Measurements from ENCODE around the gene HLF. TPM values are rescaled to one million over a fixed set of nuclear protein-coding genes. Genes with fewer than 3 reads are reported as not detected.

The HLF gene
- total and polyA plus RNA-seq, 2 donors (not counting 3 experiments of a cell fraction or from before 2014, with no cell fraction given): not detected

- Histone ChIP-seq H3K27me3 (ENCODE audit: control insufficient read depth in 2 of 2, insufficient read depth in 2 of 2, low read length in 2 of 2) (peaks cover 6 to 7% of the 10 kb centered on the region in 2 experiments), H3K4me3 (replicated peaks in 1 of 3; ENCODE audit: insufficient read depth in 1 of 3, low read depth in 1 of 3, low read length in 3 of 3) (no peak overlapping the region), H3K27ac (ENCODE audit: insufficient read depth, low read depth, low read length) (no peak overlapping the region), H3K9me1 (replicated peaks; ENCODE audit: control insufficient read depth, extremely low read depth, insufficient read depth, low read length) (no peaks in the 10 kb centered on the region), H3K4me1 (ENCODE audit: control insufficient read depth, extremely low read depth, insufficient read depth, low read length) (no peaks in the 10 kb centered on the region), H3K9ac (replicated peaks; ENCODE audit: extremely low read depth, insufficient read depth, low read length) (no peak overlapping the region), H3K4me2 (ENCODE audit: insufficient read depth, low read length) (no peak overlapping the region), H3K9me3 (replicated peaks; ENCODE audit: control insufficient read depth, insufficient read depth, low read length) (no peaks in the 10 kb centered on the region), H2AFZ (ENCODE audit: low read depth, low read length) (no peak overlapping the region), H4K20me1 (replicated peaks; ENCODE audit: control insufficient read depth, extremely low read depth, insufficient read depth, low read length) (no peaks in the 10 kb centered on the region), H3K36me3 (ENCODE audit: control insufficient read depth in 2 of 2, extremely low read depth in 1 of 2, insufficient read depth in 2 of 2, low read length in 2 of 2) (no peaks in the 10 kb centered on the region), H3K79me2 (ENCODE audit: control insufficient read depth, insufficient read depth, low read length) (no peaks in the 10 kb centered on the region)
- FAIRE-seq: no peak
- ChIA-PET POLR2A (no interaction called here), CTCF (interaction anchor here (1.1 to 6.9 kb wide), 9 partner anchors 9 to 404 kb away, joined by 3 to 136 read pairs (median 13); no protein-coding TSS in a partner anchor)
- no peak for DNase-seq (ENCODE audit: low read depth, low spot score)
- TF ChIP-seq CTCF (IDR thresholded peaks at IDR 0.05; ENCODE audit: extremely low read depth in 1 of 2, insufficient read depth in 1 of 2, low read depth in 1 of 2, low read length in 2 of 2): no peak
- TF ChIP-seq MAX (IDR thresholded peaks at IDR 0.05; ENCODE audit: insufficient read depth, insufficient read length): no peak
- TF ChIP-seq POLR2AphosphoS5 (IDR thresholded peaks at IDR 0.05; ENCODE audit: insufficient read depth, low read depth, low read length): no peak
- no peak for TF ChIP-seq MYC (IDR thresholded peaks at IDR 0.05; ENCODE audit: low read depth, low read length)
- no peak for TF ChIP-seq POLR2A (IDR thresholded peaks at IDR 0.05; ENCODE audit: low read depth, low read length)
- no peak for TF ChIP-seq JUN (IDR thresholded peaks at IDR 0.05; ENCODE audit: borderline replicate concordance, insufficient read depth, insufficient read length, low read depth)
- no peak for TF ChIP-seq GATA2 (IDR thresholded peaks at IDR 0.05; ENCODE audit: insufficient read depth, insufficient read length, low read depth, low read length)
- TF ChIP-seq FOS (IDR thresholded peaks at IDR 0.05; ENCODE audit: borderline replicate concordance, insufficient read depth, low read length): no peak
- TF ChIP-seq EZH2 (IDR thresholded peaks at IDR 0.05; ENCODE audit: borderline replicate concordance, low read depth, low read length, severe bottlenecking): no peak
- no TSS peak for BruUV-seq (replicated peaks)
- dilution Hi-C loops (cut with MboI; ENCODE audit: extremely low pct_ligation_motif_present, low sequenced_read_pairs): no loop called here
- intact Hi-C loops (cut with micrococcal nuclease): no loop called here
These were observed 82.6 kb downstream of the HLF start for GRCh38 chr17:55347341-55347740.

Measured in endothelial cell of umbilical vein (primary cell).